Measurements from ENCODE around the gene HADHA.
"Not testable (repeated sequence)": the region's sequence is repeated elsewhere in the genome, so short reads cannot be mapped to it uniquely, and the experiment has no call there.

Gene HADHA

GRCh38 chr2:26173776-26174482 is 70.5 kb downstream of the HADHA start:
- DNase-seq (ENCODE audit: low spot score): no peak

GRCh38 chr2:26172871-26173775 is 71.3 kb downstream of the HADHA start, which contains the start of gene GAREM2:
Gene GAREM2, plus strand, starts transcription at chr2:26173088. Its CDS starts 133 bp downstream, at chr2:26173221.
- peak; percentile 88 for DNase-seq (ENCODE audit: low spot score)

GRCh38 chr2:26172189-26172870 is 72.1 kb downstream of the HADHA start:
- DNase-seq (ENCODE audit: low spot score): peak; percentile 68

- DNase-seq (ENCODE audit: low spot score): no peak
These were observed 73.6 kb downstream of the HADHA start for GRCh38 chr2:26170795-26171194.

- DNase-seq (ENCODE audit: low spot score): no peak
These were observed 74.6 kb downstream of the HADHA start for GRCh38 chr2:26169681-26170414.

- DNase-seq (ENCODE audit: low spot score): no peak
These were observed 75.2 kb downstream of the HADHA start for GRCh38 chr2:26169226-26169625.

- no peak for DNase-seq (ENCODE audit: low spot score)
These were observed 75.6 kb downstream of the HADHA start for GRCh38 chr2:26168785-26169184.

- DNase-seq (ENCODE audit: low spot score): not testable (repeated sequence)
These were observed 77.9 kb downstream of the HADHA start for GRCh38 chr2:26166541-26166940.

- DNase-seq (ENCODE audit: low spot score): no peak
These were observed 79.0 kb downstream of the HADHA start for GRCh38 chr2:26165403-26165802.

GRCh38 chr2:26164641-26165211 is 79.7 kb downstream of the HADHA start:
- DNase-seq (ENCODE audit: low spot score): no peak

- no peak for DNase-seq (ENCODE audit: low spot score)
These were observed 80.2 kb downstream of the HADHA start for GRCh38 chr2:26164231-26164630.

GRCh38 chr2:26162963-26163362 is 81.5 kb downstream of the HADHA start:
- no peak for DNase-seq (ENCODE audit: low spot score)

GRCh38 chr2:26161926-26162325 is 82.5 kb downstream of the HADHA start:
- no peak for DNase-seq (ENCODE audit: low spot score)

- no peak for DNase-seq (ENCODE audit: low spot score)
These were observed 86.9 kb downstream of the HADHA start for GRCh38 chr2:26157580-26157979.

GRCh38 chr2:26150243-26150642 is 94.2 kb downstream of the HADHA start:
- no peak for DNase-seq (ENCODE audit: low spot score)

- DNase-seq (ENCODE audit: low spot score): no peak
These were observed 95.9 kb downstream of the HADHA start for GRCh38 chr2:26148501-26148900.

GRCh38 chr2:26144953-26145680 is 99.3 kb downstream of the HADHA start:
- DNase-seq (ENCODE audit: low spot score): peak; percentile 74

- DNase-seq (ENCODE audit: low spot score): no peak
These were observed 100.4 kb downstream of the HADHA start for GRCh38 chr2:26144031-26144430.

GRCh38 chr2:26141145-26141769 is 103.2 kb downstream of the HADHA start:
- no peak for DNase-seq (ENCODE audit: low spot score)

All from D341Med (cell line).